HCT116 (cell line): ENCODE measurements around the gene IL17REL. TPM values are rescaled to one million over a fixed set of nuclear protein-coding genes. Genes with fewer than 3 reads are reported as not detected.
A peak's percentile ranks its signal among the peaks of the same experiment; 100 is the strongest.

ENCODE experiments used
- ATAC-seq: fragments of 200-7000 bp; cut with Tn5 transposase; 2 replicates; pipeline ENCODE4 v1.9.1; 2020; ENCODE audit warnings: mild to moderate bottlenecking, moderate library complexity
- BruUV-seq: library from RNA; stranded (reverse); fragments of 400-500 nt; replicated peaks from 2 replicates; lab custom pipeline; 2021; lab: Mats Ljungman, UMichigan
- CTCF ChIA-PET: fragments of 300-600 bp; sonication (Branson Sonifier 250); formaldehyde crosslinking; loops from one replicate; lab custom pipeline; 2021; ENCODE audit warnings: antibody characterized with exemption; lab: Charles Lee
- POLR2A ChIA-PET: fragments of 300-600, 350-600 bp; sonication (Branson Sonifier 250); formaldehyde crosslinking; loops from one replicate; lab custom pipeline; 2021; ENCODE audit warnings: antibody characterized with exemption; lab: Charles Lee
- RAD21 ChIA-PET, 2 experiments: fragments of 300-600 bp; sonication (Branson Sonifier 250); formaldehyde crosslinking; loops; one replicate each; lab custom pipeline; 2023; ENCODE audit warnings: low total read pairs in 2 of 2; ENCODE audit not compliant: uncharacterized antibody in 2 of 2, unreplicated experiment in 2 of 2, low non-redundant PET in 1 of 2; lab: Charles Lee
- DNase-seq: peaks from one replicate; pipeline ENCODE4 v3.0.0-alpha.2; 2010; ENCODE audit warnings: low read depth, low spot score
- H2AFZ ChIP-seq: fragments of 200-600 bp; shearing (Covaris generic), sonication (generic); 2 replicates; pipeline ENCODE4 v1.6.1; 2017; ENCODE audit warnings: low read depth, mixed run types, mixed read lengths, antibody characterized with exemption, low read length; ENCODE audit not compliant: poor library complexity, severe bottlenecking
- H3K27ac ChIP-seq: 2 replicates; pipeline ENCODE4 v1.5.1; 2012; ENCODE audit warnings: low read depth, low read length
- H3K27me3 ChIP-seq: fragments of 200-600 bp; sonication (generic); 2 replicates; pipeline ENCODE4 v1.6.1; 2016; ENCODE audit warnings: mixed run types, low read length, mixed read lengths; ENCODE audit not compliant: insufficient read depth
- H3K36me3 ChIP-seq, 2 experiments: fragments of 200-500 bp in 1 of 2; fragments of 200-600 bp in 1 of 2; sonication (Bioruptor generic) in 1 of 2; sonication (generic) in 1 of 2; 2 replicates each; pipeline versions ENCODE4 v1.5.1 to v1.6.1; 2014 to 2016; ENCODE audit warnings: low read length in 2 of 2, inconsistent platforms in 1 of 2, mixed read lengths in 1 of 2, mixed run types in 1 of 2; ENCODE audit not compliant: insufficient read depth in 2 of 2, control insufficient read depth in 1 of 2
- H3K4me1 ChIP-seq, 2 experiments: fragments of 200-600 bp in 1 of 2; sonication (generic) in 1 of 2; 2 replicates each; pipeline versions ENCODE4 v1.5.1 to v1.6.1; 2012 to 2017; ENCODE audit warnings: low read length in 2 of 2, inconsistent platforms in 1 of 2, mild to moderate bottlenecking in 1 of 2, mixed read lengths in 1 of 2, mixed run types in 1 of 2, moderate library complexity in 1 of 2; ENCODE audit not compliant: insufficient read depth in 2 of 2, control insufficient read depth in 1 of 2
- H3K4me2 ChIP-seq: fragments of 200-600 bp; sonication (generic); 2 replicates; pipeline ENCODE4 v1.6.1; 2017; ENCODE audit warnings: mixed run types, low read length, mixed read lengths
- H3K4me3 ChIP-seq, 2 experiments: fragments of 200-600 bp in 1 of 2; sonication (generic) in 1 of 2; replicated peaks in 1 of 2; 2 replicates each; pipeline ENCODE4 v1.5.1; 2011 to 2016; ENCODE audit warnings: low read length in 2 of 2, control low read depth in 1 of 2, low read depth in 1 of 2, mild to moderate bottlenecking in 1 of 2, mixed read lengths in 1 of 2, mixed run types in 1 of 2
- H3K79me2 ChIP-seq: fragments of 200-600 bp; sonication (generic); 2 replicates; pipeline ENCODE4 v1.6.1; 2017; ENCODE audit warnings: mild to moderate bottlenecking, mixed run types, low read length, moderate library complexity, mixed read lengths; ENCODE audit not compliant: insufficient read depth
- H3K9ac ChIP-seq: fragments of 200-600 bp; sonication (generic); 2 replicates; pipeline ENCODE4 v1.6.1; 2016; ENCODE audit warnings: low read length, mixed read lengths
- H3K9me2 ChIP-seq: fragments of 200-600 bp; sonication (generic), shearing (Covaris generic); 2 replicates; pipeline ENCODE4 v1.6.1; 2017; ENCODE audit warnings: mixed run types, mild to moderate bottlenecking, moderate library complexity; ENCODE audit not compliant: insufficient read depth
- H3K9me3 ChIP-seq, 2 experiments: fragments of 200-500 bp in 1 of 2; fragments of 200-600 bp in 1 of 2; sonication (Bioruptor generic) in 1 of 2; sonication (generic) in 1 of 2; 2 replicates each; pipeline ENCODE4 v1.6.1; 2014 to 2017; ENCODE audit warnings: low read length in 2 of 2, mixed read lengths in 2 of 2, inconsistent platforms in 1 of 2, low read depth in 1 of 2, mild to moderate bottlenecking in 1 of 2, mixed run types in 1 of 2, moderate library complexity in 1 of 2; ENCODE audit not compliant: control insufficient read depth in 1 of 2, insufficient read depth in 1 of 2
- H4K20me1 ChIP-seq: fragments of 200-600 bp; sonication (generic), shearing (Covaris generic); 2 replicates; pipeline ENCODE4 v1.6.1; 2017; ENCODE audit warnings: mixed run types, mild to moderate bottlenecking, moderate library complexity; ENCODE audit not compliant: insufficient read depth
- CEBPB ChIP-seq: IDR thresholded peaks from 2 replicates; pipeline ENCODE4 v1.6.1; 2012; ENCODE audit warnings: low read depth
- EGR1 ChIP-seq: IDR thresholded peaks from 2 replicates; pipeline ENCODE4 v1.6.1; 2012; ENCODE audit warnings: low read depth
- EZH2phosphoT487 ChIP-seq: fragments of 200-600 bp; IDR thresholded peaks from 2 replicates; pipeline ENCODE4 v1.6.1; 2018; ENCODE audit warnings: antibody characterized with exemption, borderline replicate concordance
- RAD21 ChIP-seq: IDR thresholded peaks from 2 replicates; pipeline ENCODE4 v1.6.1; 2012; ENCODE audit warnings: low read depth, mild to moderate bottlenecking
- intact Hi-C: fragments of 100-400 bp; cut with micrococcal nuclease; formaldehyde crosslinking; loops from 2 replicates; pipeline ENCODE4 v1.10.0; 2022
- total RNA-seq: library from RNA; stranded (reverse); gene quantifications from one replicate; pipeline ENCODE4 v1.2.1, GENCODE V29; 2021; ENCODE audit not compliant: unreplicated experiment
- TF ChIP-seq, protein P1 (sequence below), 3 experiments: fragments of 200-600 bp in 1 of 3; sonication (generic) in 1 of 3; IDR thresholded peaks in 2 of 3; conservative IDR thresholded peaks in 1 of 3; 2 replicates each; pipeline ENCODE4 v1.5.1; 2012 to 2017; ENCODE audit warnings: low read depth in 2 of 3, low read length in 2 of 3, antibody characterized with exemption in 1 of 3, borderline replicate concordance in 1 of 3, control low read depth in 1 of 3, mild to moderate bottlenecking in 1 of 3, mixed read lengths in 1 of 3, mixed run types in 1 of 3, moderate library complexity in 1 of 3; ENCODE audit not compliant: insufficient read depth in 1 of 3
- TF ChIP-seq, protein P2 (sequence below): IDR thresholded peaks from 2 replicates; pipeline ENCODE4 v1.6.1; 2012

IL17REL gene
- total RNA-seq, 1 experiment from 2014 or later = not detected

DNA sequence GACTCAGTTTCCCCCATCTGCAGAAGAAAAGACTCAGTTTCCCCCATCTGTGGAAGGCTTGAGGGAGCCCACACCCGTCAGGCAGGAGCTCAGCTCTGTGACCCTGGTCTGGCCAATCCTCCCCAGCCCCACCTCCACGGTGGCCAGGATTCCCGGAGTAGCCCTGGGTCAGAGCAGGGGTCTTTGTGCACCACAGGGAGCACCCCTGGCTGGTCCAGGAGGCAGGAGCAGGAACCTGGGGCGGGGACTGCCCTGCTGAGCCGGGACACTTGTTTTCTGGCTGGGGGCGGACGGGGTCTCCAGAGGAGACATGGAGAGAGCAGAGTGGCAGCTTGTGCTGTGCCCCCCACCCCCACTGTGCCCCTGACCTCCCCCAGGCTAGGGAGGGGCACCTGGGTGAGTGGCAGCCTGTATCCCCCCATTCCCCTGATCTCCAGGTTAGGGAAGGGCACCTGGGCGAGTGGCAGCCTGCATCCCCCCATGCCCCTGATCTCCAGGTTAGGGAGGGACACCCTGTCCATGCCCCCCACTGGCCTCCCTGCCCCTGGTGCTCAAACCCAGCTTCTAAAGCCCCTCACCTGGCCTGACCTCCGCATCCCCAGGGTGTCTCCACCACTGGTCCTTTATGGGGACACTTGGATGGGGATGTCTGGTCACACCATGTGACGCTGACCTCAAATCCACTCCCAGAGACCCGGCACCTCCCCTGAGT lies 18.8 kb downstream of the IL17REL start:
- H3K4me2 ChIP-seq = peak overlapping the region; percentile 17; the same call in 1 of the 2 replicates
- H3K4me3 ChIP-seq = no peak overlapping the region
- peaks cover 0 to 14% of the 10 kb centered on the region in 2 experiments; a peak in 1 of 4 replicates for H3K4me1 ChIP-seq
- H2AFZ ChIP-seq = no peak overlapping the region
- H3K9ac ChIP-seq = no peak overlapping the region
- H3K79me2 ChIP-seq = no peaks in the 10 kb centered on the region
- H4K20me1 ChIP-seq = no peaks in the 10 kb centered on the region
- RAD21 ChIA-PET = interaction anchor here in 1 of 2 experiments (0.8 kb wide), 1 partner anchor 23 kb away, joined by 3 read pairs; no protein-coding TSS in a partner anchor
- no peak for TF ChIP-seq RAD21
- no peaks in the 10 kb centered on the region for H3K27me3 ChIP-seq
- intact Hi-C loops = loop anchor here (1.0 kb wide), 1 partner anchor 63 kb away; no protein-coding TSS in a partner anchor
- H3K9me2 ChIP-seq = no peaks in the 10 kb centered on the region
- DNase-seq (no peak), ATAC-seq (peak; percentile 37)
- no peak overlapping the region for H3K27ac ChIP-seq
- 0 out of 4 replicates have a peak, but pooled peaks cover 4 to 6% of the 10 kb centered on the region in 2 experiments for H3K9me3 ChIP-seq
- no TSS peak for BruUV-seq
- POLR2A ChIA-PET = no interaction called here
- CTCF ChIA-PET = interaction anchor here (1.5 to 2.3 kb wide), 2 partner anchors 13 to 63 kb away, joined by 3 to 8 read pairs; no protein-coding TSS in a partner anchor
- no peaks in the 10 kb centered on the region for H3K36me3 ChIP-seq

DNA sequence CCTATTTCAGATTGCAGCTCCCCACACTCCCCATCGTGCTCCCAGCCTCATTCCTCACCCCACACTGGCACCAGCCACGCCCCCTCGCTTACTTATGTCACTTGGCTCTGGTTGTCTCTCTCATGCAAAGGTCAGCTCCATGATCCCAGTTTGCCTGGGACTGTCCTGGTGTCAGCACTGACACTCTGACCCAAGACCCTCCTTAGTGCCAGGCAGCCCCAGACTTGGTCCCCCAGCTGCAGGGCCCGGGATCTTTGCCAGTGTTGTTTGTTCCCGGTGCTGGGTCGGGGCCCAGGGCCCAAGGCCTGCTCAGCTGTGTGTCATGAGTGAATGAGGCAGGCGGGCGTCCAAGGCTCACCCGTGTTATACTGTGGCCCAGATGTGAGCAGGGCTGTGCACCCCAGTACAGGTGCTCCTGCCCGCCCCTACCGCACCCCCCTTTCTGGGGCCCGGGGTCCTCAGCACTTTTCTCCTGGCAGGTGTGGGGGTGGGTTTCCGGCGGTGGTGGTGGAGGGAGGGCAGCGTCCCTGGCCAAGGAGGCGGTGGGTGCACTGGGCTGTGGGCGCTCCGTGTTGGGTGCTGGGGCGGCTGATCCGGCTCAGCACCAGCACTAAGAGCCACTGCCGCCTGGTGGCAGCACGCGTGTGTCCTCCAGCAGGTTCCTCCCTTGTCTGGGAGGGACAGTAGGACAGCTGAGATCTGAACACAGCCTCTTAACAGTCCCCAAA lies 19.5 kb downstream of the IL17REL start:
- H3K36me3 ChIP-seq = no peaks in the 10 kb centered on the region
- CTCF ChIA-PET = interaction anchor here (1.5 to 2.3 kb wide), 2 partner anchors 13 to 62 kb away, joined by 3 to 8 read pairs; no protein-coding TSS in a partner anchor
- RAD21 ChIA-PET = interaction anchor here in 1 of 2 experiments (0.8 kb wide), 1 partner anchor 22 kb away, joined by 3 read pairs; no protein-coding TSS in a partner anchor
- ATAC-seq (peak; percentile 97), DNase-seq (no peak)
- no peaks in the 10 kb centered on the region for H3K27me3 ChIP-seq
- 0 out of 4 replicates have a peak, but pooled peaks cover 4 to 6% of the 10 kb centered on the region in 2 experiments for H3K9me3 ChIP-seq
- H3K4me1 ChIP-seq = peaks cover 0 to 14% of the 10 kb centered on the region in 2 experiments; a peak in 1 of 4 replicates
- no peak overlapping the region for H3K9ac ChIP-seq
- H3K4me3 ChIP-seq = no peak overlapping the region
- intact Hi-C loops = loop anchor here (1.0 kb wide), 1 partner anchor 62 kb away; no protein-coding TSS in a partner anchor
- peak overlapping the region; percentile 17; the same call in 1 of the 2 replicates for H3K4me2 ChIP-seq
- no peak overlapping the region; the same call in 1 of the 2 replicates for H3K27ac ChIP-seq
- H3K79me2 ChIP-seq = no peaks in the 10 kb centered on the region
- no peak for TF ChIP-seq CEBPB
- TF ChIP-seq, protein P1, sequence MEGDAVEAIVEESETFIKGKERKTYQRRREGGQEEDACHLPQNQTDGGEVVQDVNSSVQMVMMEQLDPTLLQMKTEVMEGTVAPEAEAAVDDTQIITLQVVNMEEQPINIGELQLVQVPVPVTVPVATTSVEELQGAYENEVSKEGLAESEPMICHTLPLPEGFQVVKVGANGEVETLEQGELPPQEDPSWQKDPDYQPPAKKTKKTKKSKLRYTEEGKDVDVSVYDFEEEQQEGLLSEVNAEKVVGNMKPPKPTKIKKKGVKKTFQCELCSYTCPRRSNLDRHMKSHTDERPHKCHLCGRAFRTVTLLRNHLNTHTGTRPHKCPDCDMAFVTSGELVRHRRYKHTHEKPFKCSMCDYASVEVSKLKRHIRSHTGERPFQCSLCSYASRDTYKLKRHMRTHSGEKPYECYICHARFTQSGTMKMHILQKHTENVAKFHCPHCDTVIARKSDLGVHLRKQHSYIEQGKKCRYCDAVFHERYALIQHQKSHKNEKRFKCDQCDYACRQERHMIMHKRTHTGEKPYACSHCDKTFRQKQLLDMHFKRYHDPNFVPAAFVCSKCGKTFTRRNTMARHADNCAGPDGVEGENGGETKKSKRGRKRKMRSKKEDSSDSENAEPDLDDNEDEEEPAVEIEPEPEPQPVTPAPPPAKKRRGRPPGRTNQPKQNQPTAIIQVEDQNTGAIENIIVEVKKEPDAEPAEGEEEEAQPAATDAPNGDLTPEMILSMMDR (IDR thresholded peaks at IDR 0.05 in 2 of 3, conservative IDR thresholded peaks at IDR 0.05 in 1 of 3; ENCODE audit: borderline replicate concordance in 1 of 3, insufficient read depth in 1 of 3, low read depth in 2 of 3, low read length in 2 of 3) = peak; percentile 66 to 86 (median 73); a peak in 5 of 6 replicates
- TF ChIP-seq EGR1 = no peak
- TF ChIP-seq, protein P2, sequence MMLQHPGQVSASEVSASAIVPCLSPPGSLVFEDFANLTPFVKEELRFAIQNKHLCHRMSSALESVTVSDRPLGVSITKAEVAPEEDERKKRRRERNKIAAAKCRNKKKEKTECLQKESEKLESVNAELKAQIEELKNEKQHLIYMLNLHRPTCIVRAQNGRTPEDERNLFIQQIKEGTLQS = no peak
- TF ChIP-seq RAD21 = peak; percentile 78
- no peak for TF ChIP-seq EZH2phosphoT487
- BruUV-seq = no TSS peak
- H4K20me1 ChIP-seq = no peaks in the 10 kb centered on the region
- H3K9me2 ChIP-seq = no peaks in the 10 kb centered on the region
- H2AFZ ChIP-seq = no peak overlapping the region
- POLR2A ChIA-PET = no interaction called here
